Panc1 (cell line): Measurements from ENCODE around the gene SLC4A2.

ENCODE experiments used
- CTCF ChIP-seq: fragments of 450-650 bp; IDR thresholded peaks from 2 replicates; pipeline ENCODE4 v1.5.1; 2017; ENCODE audit warnings: mild to moderate bottlenecking
- POLR2AphosphoS5 ChIP-seq: IDR thresholded peaks from 2 replicates; pipeline ENCODE4 v1.6.1; 2012; ENCODE audit warnings: mild to moderate bottlenecking, low read depth, low read length, moderate library complexity
- SIN3A ChIP-seq: IDR thresholded peaks from 2 replicates; pipeline ENCODE4 v1.6.1; 2012; ENCODE audit warnings: low read depth, mild to moderate bottlenecking, low read length, moderate library complexity, borderline replicate concordance; ENCODE audit not compliant: insufficient read depth

- TF ChIP-seq CTCF = no peak
- TF ChIP-seq SIN3A = no peak
- no peak for TF ChIP-seq POLR2AphosphoS5
These were observed 14.6 kb downstream of the SLC4A2 start for GRCh38 chr7:151073990-151074389.
